Peyer's patch (tissue), 4 donors: Measurements from ENCODE around the gene SGTB. TPM values are rescaled to one million over a fixed set of nuclear protein-coding genes. Genes with fewer than 3 reads are reported as not detected.

Experiments
- DNase-seq, 3 donors: peaks; one replicate each; pipeline ENCODE4 v3.0.0-alpha.2; 2017 to 2019
- H3K27ac ChIP-seq, 4 donors: fragments of 200-600 bp; sonication (generic); one replicate each; pipeline ENCODE4 v1.5.1; 2016 to 2019
- H3K27me3 ChIP-seq, 2 donors: fragments of 200-600 bp; sonication (generic); one replicate each; pipeline ENCODE4 v1.5.1; 2019
- H3K36me3 ChIP-seq, 3 donors: fragments of 200-600 bp; sonication (generic); one replicate each; pipeline ENCODE4 v1.5.1; 2016 to 2019
- H3K4me1 ChIP-seq, 4 donors: fragments of 200-600 bp; sonication (generic); one replicate each; pipeline ENCODE4 v1.5.1; 2016 to 2019
- H3K4me3 ChIP-seq, 4 donors: fragments of 200-600 bp; sonication (generic); 1 replicate in 3 of 4; 2 replicates in 1 of 4; pipeline ENCODE4 v1.5.1; 2016 to 2019; ENCODE audit warnings: mild to moderate bottlenecking in 1 of 4
- H3K9me3 ChIP-seq, 4 donors: fragments of 200-600 bp; sonication (generic); one replicate each; pipeline ENCODE4 v1.5.1; 2016 to 2019; ENCODE audit warnings: mild to moderate bottlenecking in 1 of 4
- CTCF ChIP-seq, 6 experiments: fragments of 450-650 bp in 4 of 6; fragments of 200-600 bp in 2 of 6; sonication (generic) in 1 of 6; IDR thresholded peaks; one replicate each; pipeline ENCODE4 v1.5.1; 2017 to 2019; ENCODE audit warnings: antibody characterized with exemption in 6 of 6, mild to moderate bottlenecking in 3 of 6, moderate library complexity in 1 of 6
- POLR2A ChIP-seq, 2 donors: fragments of 450-650 bp; IDR thresholded peaks; one replicate each; pipeline ENCODE4 v1.5.1; 2017; ENCODE audit warnings: antibody characterized with exemption in 2 of 2, mild to moderate bottlenecking in 2 of 2, moderate library complexity in 2 of 2
- total RNA-seq, 4 donors: library from RNA; depleted of rRNA; stranded (reverse); fragments of >200 nt; gene quantifications; one replicate each; pipeline ENCODE4 v1.1.0, GENCODE V29; 2016

Gene SGTB
- total RNA-seq, 4 donors from 2014 or later = 1.9 to 16.5 (median 2.1) TPM

GRCh38 chr5:65753189-65753588 is 31.3 kb upstream of the SGTB start:
- Histone ChIP-seq H3K36me3 (no peaks in the 10 kb centered on the region), H3K9me3 (no peaks in the 10 kb centered on the region), H3K27me3 (no peaks in the 10 kb centered on the region), H3K4me3 (no peak overlapping the region), H3K4me1 (no peaks in the 10 kb centered on the region), H3K27ac (no peak overlapping the region)
- DNase-seq = no peak
- no peak for TF ChIP-seq CTCF (IDR thresholded peaks at IDR 0.05)
- TF ChIP-seq POLR2A (IDR thresholded peaks at IDR 0.05) = no peak

GRCh38 chr5:65750938-65751337 is 29.0 kb upstream of the SGTB start:
- no peak for DNase-seq
- no peak overlapping the region for H3K27ac ChIP-seq
- no peak overlapping the region for H3K4me3 ChIP-seq
- TF ChIP-seq CTCF (IDR thresholded peaks at IDR 0.05) = no peak
- TF ChIP-seq POLR2A (IDR thresholded peaks at IDR 0.05) = no peak
- H3K4me1 ChIP-seq = no peaks in the 10 kb centered on the region
- no peaks in the 10 kb centered on the region for H3K9me3 ChIP-seq
- H3K36me3 ChIP-seq = no peaks in the 10 kb centered on the region
- no peaks in the 10 kb centered on the region for H3K27me3 ChIP-seq

- H3K27ac ChIP-seq = no peak overlapping the region
- no peak overlapping the region for H3K4me3 ChIP-seq
- H3K36me3 ChIP-seq = no peaks in the 10 kb centered on the region
- H3K27me3 ChIP-seq = no peaks in the 10 kb centered on the region
- no peaks in the 10 kb centered on the region for H3K9me3 ChIP-seq
- DNase-seq = no peak
- no peaks in the 10 kb centered on the region for H3K4me1 ChIP-seq
- TF ChIP-seq CTCF (IDR thresholded peaks at IDR 0.05) = no peak
- no peak for TF ChIP-seq POLR2A (IDR thresholded peaks at IDR 0.05)
These were observed 28.0 kb upstream of the SGTB start for GRCh38 chr5:65749956-65750355.

- no peak overlapping the region for H3K4me3 ChIP-seq
- H3K4me1 ChIP-seq = no peaks in the 10 kb centered on the region
- DNase-seq = no peak
These were observed 27.4 kb upstream of the SGTB start for GRCh38 chr5:65749221-65749844.

GRCh38 chr5:65742565-65743231 is 20.8 kb upstream of the SGTB start:
- Histone ChIP-seq H3K9me3 (no peaks in the 10 kb centered on the region), H3K36me3 (no peaks in the 10 kb centered on the region), H3K4me3 (no peak overlapping the region), H3K4me1 (no peaks in the 10 kb centered on the region), H3K27me3 (no peaks in the 10 kb centered on the region), H3K27ac (no peak overlapping the region)
- no peak for DNase-seq
- no peak for TF ChIP-seq POLR2A (IDR thresholded peaks at IDR 0.05)
- TF ChIP-seq CTCF (IDR thresholded peaks at IDR 0.05) = peak in 5 of 6 experiments; percentile 42 to 88 (median 84)

More at GRCh38 chr5:65749221-65749844, 27.4 kb upstream of the SGTB start:
- H3K36me3 ChIP-seq = no peaks in the 10 kb centered on the region
- H3K27me3 ChIP-seq = no peaks in the 10 kb centered on the region
- no peak overlapping the region for H3K27ac ChIP-seq
- no peaks in the 10 kb centered on the region for H3K9me3 ChIP-seq
- TF ChIP-seq CTCF (IDR thresholded peaks at IDR 0.05) (no peak), POLR2A (IDR thresholded peaks at IDR 0.05) (no peak)
